Breast epithelium (tissue), 3 donors: ENCODE results near the gene WASF3.

Source experiments
- CTCF ChIP-seq, 3 donors: fragments of 450-650 bp; IDR thresholded peaks; one replicate each; pipeline ENCODE4 v1.5.1; 2016 to 2017; ENCODE audit warnings: antibody characterized with exemption in 3 of 3, mild to moderate bottlenecking in 3 of 3, moderate library complexity in 3 of 3
- POLR2A ChIP-seq: fragments of 450-650 bp; IDR thresholded peaks from one replicate; pipeline ENCODE4 v1.6.1; 2016; ENCODE audit warnings: antibody characterized with exemption, mild to moderate bottlenecking, moderate library complexity

GRCh38 chr13:26619358-26619757 lies 61.9 kb downstream of the WASF3 start:
- no peak for TF ChIP-seq CTCF (IDR thresholded peaks at IDR 0.05)
- no peak for TF ChIP-seq POLR2A
